Neuronal stem cell (in vitro differentiated cells): ENCODE measurements around the gene OR51B4.
"Not testable (repeated sequence)": the region's sequence is repeated elsewhere in the genome, so short reads cannot be mapped to it uniquely, and the experiment has no call there.

ENCODE experiments used
- DNase-seq: peaks from one replicate; pipeline ENCODE4 v3.0.0-alpha.2; 2013; ENCODE audit warnings: low spot score
- H2AFZ ChIP-seq: one replicate; pipeline ENCODE4 v1.6.1; 2013; ENCODE audit warnings: mild to moderate bottlenecking, low read length, inconsistent platforms
- H2AK5ac ChIP-seq: 2 replicates; pipeline ENCODE4 v1.6.1; 2013; ENCODE audit warnings: low read depth, mild to moderate bottlenecking, inconsistent platforms, low read length, moderate library complexity, mixed read lengths
- H2BK120ac ChIP-seq: 2 replicates; pipeline ENCODE4 v1.6.1; 2013; ENCODE audit warnings: low read depth, mild to moderate bottlenecking, inconsistent platforms, low read length, moderate library complexity, mixed read lengths
- H2BK12ac ChIP-seq: one replicate; pipeline ENCODE4 v1.6.1; 2013; ENCODE audit warnings: low read length, inconsistent platforms
- H2BK15ac ChIP-seq: 2 replicates; pipeline ENCODE4 v1.6.1; 2013; ENCODE audit warnings: mild to moderate bottlenecking, low read length, inconsistent platforms, mixed read lengths
- H2BK5ac ChIP-seq: one replicate; pipeline ENCODE4 v1.6.1; 2013; ENCODE audit warnings: inconsistent platforms, mild to moderate bottlenecking, low read length, moderate library complexity
- H3K14ac ChIP-seq: one replicate; pipeline ENCODE4 v1.6.1; 2013; ENCODE audit warnings: low read length, inconsistent platforms
- H3K18ac ChIP-seq: 2 replicates; pipeline ENCODE4 v1.6.1; 2013; ENCODE audit warnings: low read length, inconsistent platforms
- H3K23ac ChIP-seq: 2 replicates; pipeline ENCODE4 v1.6.1; 2013; ENCODE audit warnings: low read depth, mild to moderate bottlenecking, mixed read lengths, low read length, inconsistent platforms; ENCODE audit not compliant: poor library complexity
- H3K27ac ChIP-seq: replicated peaks from 3 replicates; pipeline ENCODE4 v1.5.1; 2013; ENCODE audit warnings: low read length, inconsistent platforms
- H3K27me3 ChIP-seq, 3 experiments: 2 replicates each; pipeline ENCODE4 v1.6.1; 2013; ENCODE audit warnings: low read length in 3 of 3, mild to moderate bottlenecking in 2 of 3, inconsistent platforms in 1 of 3, low read depth in 1 of 3, mixed read lengths in 1 of 3, moderate library complexity in 1 of 3; ENCODE audit not compliant: control insufficient read depth in 3 of 3, insufficient read depth in 3 of 3
- H3K36me3 ChIP-seq, 2 donors: replicated peaks in 1 of 2; 2 replicates each; pipeline ENCODE4 v1.6.1; 2013; ENCODE audit warnings: low read length in 2 of 2; ENCODE audit not compliant: control insufficient read depth in 2 of 2, insufficient read depth in 2 of 2
- H3K4ac ChIP-seq: 2 replicates; pipeline ENCODE4 v1.6.1; 2013; ENCODE audit warnings: inconsistent platforms, mild to moderate bottlenecking, low read length, moderate library complexity
- H3K4me1 ChIP-seq, 2 donors: 1 replicate in 1 of 2; 2 replicates in 1 of 2; pipeline ENCODE4 v1.6.1; 2013; ENCODE audit warnings: low read length in 2 of 2, low read depth in 1 of 2; ENCODE audit not compliant: control insufficient read depth in 2 of 2, insufficient read depth in 1 of 2
- H3K4me2 ChIP-seq: one replicate; pipeline ENCODE4 v1.6.1; 2013; ENCODE audit warnings: mild to moderate bottlenecking, low read length, inconsistent platforms; ENCODE audit not compliant: insufficient read depth, poor library complexity, severe bottlenecking
- H3K4me3 ChIP-seq, 2 donors: 2 replicates each; pipeline ENCODE4 v1.5.1; 2013; ENCODE audit warnings: low read length in 2 of 2, mild to moderate bottlenecking in 2 of 2, inconsistent platforms in 1 of 2, moderate library complexity in 1 of 2
- H3K79me1 ChIP-seq: one replicate; pipeline ENCODE4 v1.6.1; 2013; ENCODE audit warnings: low read depth, mild to moderate bottlenecking, inconsistent platforms, low read length, moderate library complexity
- H3K9ac ChIP-seq: one replicate; pipeline ENCODE4 v1.6.1; 2013; ENCODE audit warnings: mild to moderate bottlenecking, low read depth, low read length, inconsistent platforms; ENCODE audit not compliant: poor library complexity
- H3K9me3 ChIP-seq, 2 donors: replicated peaks in 1 of 2; 2 replicates each; pipeline versions ENCODE3 to v1.6.1; 2013; ENCODE audit warnings: low read length in 2 of 2, mild to moderate bottlenecking in 2 of 2, inconsistent platforms in 1 of 2, low read depth in 1 of 2, mixed read lengths in 1 of 2, moderate library complexity in 1 of 2; ENCODE audit not compliant: control insufficient read depth in 2 of 2, insufficient read depth in 1 of 2
- H4K8ac ChIP-seq: one replicate; pipeline ENCODE4 v1.6.1; 2013; ENCODE audit warnings: low read depth, mild to moderate bottlenecking, inconsistent platforms, low read length, moderate library complexity
- H4K91ac ChIP-seq: one replicate; pipeline ENCODE4 v1.6.1; 2013; ENCODE audit warnings: low read length, low read depth, mild to moderate bottlenecking, inconsistent platforms; ENCODE audit not compliant: poor library complexity
- WGBS, 2 donors: extraction: QIAGEN DNeasy Blood & Tissue Kit; methylation state at CpG; one replicate each; pipeline ENCODE4 v1.1.7; 2013; ENCODE audit warnings: missing lambda C conversion rate in 2 of 2, mixed read lengths in 1 of 2; ENCODE audit not compliant: insufficient read length in 2 of 2, insufficient replicate concordance in 1 of 2; ENCODE audit errors: extremely low coverage in 2 of 2; 5-methylcytosine and 5-hydroxymethylcytosine counted together

Gene OR51B4

DNA sequence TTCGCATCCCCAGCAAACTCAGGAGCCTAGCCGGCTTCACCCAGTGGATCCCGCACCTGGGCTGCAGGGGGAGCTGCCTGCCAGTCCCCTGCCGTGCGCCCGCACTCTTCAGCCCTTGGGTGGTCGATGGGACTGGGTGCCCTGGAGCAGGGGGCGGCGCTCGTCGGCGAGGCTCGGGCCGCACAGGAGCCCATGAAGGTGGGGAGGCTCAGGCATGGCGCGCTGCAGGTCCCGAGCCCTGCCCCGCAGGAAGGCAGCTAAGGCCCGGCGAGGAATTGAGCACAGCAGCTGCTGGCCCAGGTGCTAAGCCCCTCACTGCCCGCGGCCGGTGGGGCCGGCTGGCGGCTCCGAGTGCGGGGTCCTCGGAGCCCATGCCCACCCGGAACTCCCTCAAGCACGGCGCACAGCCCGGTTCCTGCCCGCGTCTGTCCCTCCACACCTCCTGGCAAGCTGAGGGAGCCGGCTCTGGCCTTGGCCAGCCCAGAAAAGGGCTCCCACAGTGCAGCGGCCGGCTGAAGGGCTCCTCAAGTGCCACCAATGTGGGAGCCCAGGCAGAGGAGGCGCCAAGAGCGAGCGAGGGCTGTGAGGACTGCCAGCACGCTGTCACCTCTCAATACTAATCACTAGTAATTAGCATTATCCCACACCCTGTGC is 7.3 kb downstream of the OR51B4 start:
- H3K4ac ChIP-seq, H2AFZ ChIP-seq, H3K4me2 ChIP-seq, H4K91ac ChIP-seq, H4K8ac ChIP-seq, H2BK5ac ChIP-seq, H3K27me3 ChIP-seq, H3K18ac ChIP-seq, H2AK5ac ChIP-seq, H2BK120ac ChIP-seq, H3K9ac ChIP-seq, H3K4me3 ChIP-seq, H3K79me1 ChIP-seq, H2BK12ac ChIP-seq, H3K36me3 ChIP-seq, H2BK15ac ChIP-seq, DNase-seq, H3K9me3 ChIP-seq, H3K4me1 ChIP-seq, H3K14ac ChIP-seq, H3K23ac ChIP-seq, H3K27ac ChIP-seq: not testable (repeated sequence)
- no CpG with 5 or more reads among the region's 41 CpGs for WGBS, 2 donors

- Histone ChIP-seq H2AFZ (no peak overlapping the region), H3K4me3 (no peak overlapping the region), H3K36me3 (no peaks in the 10 kb centered on the region), H3K18ac (no peak overlapping the region), H3K4me2 (no peak overlapping the region), H3K79me1 (no peaks in the 10 kb centered on the region), H3K4ac (no peak overlapping the region), H3K4me1 (no peaks in the 10 kb centered on the region), H3K9me3 (no peaks in the 10 kb centered on the region), H3K27ac (no peak overlapping the region), H2BK12ac (no peak overlapping the region), H4K91ac (no peak overlapping the region), H3K9ac (no peak overlapping the region), H2BK5ac (no peak overlapping the region), H3K23ac (no peak overlapping the region), H4K8ac (no peak overlapping the region), H2BK120ac (no peak overlapping the region), H2BK15ac (no peak overlapping the region), H3K27me3 (no peaks in the 10 kb centered on the region), H2AK5ac (no peak overlapping the region), H3K14ac (no peak overlapping the region)
- DNase-seq, result no peak
- WGBS, 2 donors, result no CpG with 5 or more reads among the region's 8 CpGs
These were observed 8.7 kb downstream of the OR51B4 start for GRCh38 chr11:5293028-5293427.

- Histone ChIP-seq H3K18ac (no peak overlapping the region), H2BK12ac (no peak overlapping the region), H3K14ac (no peak overlapping the region), H2AFZ (no peak overlapping the region), H3K23ac (no peak overlapping the region), H3K9ac (no peak overlapping the region), H3K4me1 (no peaks in the 10 kb centered on the region), H2BK120ac (no peak overlapping the region), H3K27ac (no peak overlapping the region), H3K79me1 (no peaks in the 10 kb centered on the region), H4K8ac (no peak overlapping the region), H3K4me3 (no peak overlapping the region), H2BK15ac (no peak overlapping the region), H2AK5ac (no peak overlapping the region), H3K4ac (no peak overlapping the region), H3K27me3 (no peaks in the 10 kb centered on the region), H4K91ac (no peak overlapping the region), H3K36me3 (no peaks in the 10 kb centered on the region), H2BK5ac (no peak overlapping the region), H3K4me2 (no peak overlapping the region), H3K9me3 (no peaks in the 10 kb centered on the region)
- WGBS, 2 donors, result no CpG with 5 or more reads among the region's 1 CpG
- DNase-seq, result no peak
These were observed 10.4 kb downstream of the OR51B4 start for GRCh38 chr11:5291207-5291838.

DNA sequence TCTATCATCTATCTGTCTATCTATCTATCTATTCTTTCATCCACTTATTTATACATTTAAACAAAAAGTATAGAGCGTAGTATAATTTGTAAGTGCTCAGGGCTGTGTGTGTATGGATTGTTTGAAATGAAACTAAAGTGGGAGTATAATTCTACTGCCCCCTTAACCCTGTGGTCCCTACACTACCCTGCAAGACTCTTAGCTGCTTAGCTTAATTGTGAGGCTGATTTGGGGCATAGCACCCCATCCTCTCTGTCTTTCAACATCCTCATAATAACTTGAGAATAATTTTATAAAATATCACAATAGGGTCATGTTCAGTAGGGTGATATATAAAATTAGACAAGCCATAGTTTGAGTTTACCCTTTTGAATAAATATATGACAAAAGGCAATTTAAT is 11.6 kb downstream of the OR51B4 start:
- Histone ChIP-seq H3K23ac (no peak overlapping the region), H2BK12ac (no peak overlapping the region), H3K4me1 (no peaks in the 10 kb centered on the region), H3K36me3 (no peaks in the 10 kb centered on the region), H2AFZ (no peak overlapping the region), H2AK5ac (no peak overlapping the region), H3K4ac (no peak overlapping the region), H3K18ac (no peak overlapping the region), H4K91ac (no peak overlapping the region), H3K9ac (no peak overlapping the region), H3K79me1 (no peaks in the 10 kb centered on the region), H4K8ac (no peak overlapping the region), H3K4me3 (no peak overlapping the region), H2BK120ac (no peak overlapping the region), H2BK5ac (no peak overlapping the region), H2BK15ac (no peak overlapping the region), H3K27ac (no peak overlapping the region), H3K27me3 (no peaks in the 10 kb centered on the region), H3K4me2 (no peak overlapping the region), H3K14ac (no peak overlapping the region), H3K9me3 (no peaks in the 10 kb centered on the region)
- no CpG with 5 or more reads among the region's 1 CpG for WGBS, 2 donors
- no peak for DNase-seq
